Glutamatergic neuron (in vitro differentiated cells): ENCODE results near the gene STRBP. TPM values are rescaled to one million over a fixed set of nuclear protein-coding genes. Genes with fewer than 3 reads are reported as not detected.

Experiments
- DNase-seq: peaks from one replicate; pipeline ENCODE4 v3.0.0; 2022
- H3K27ac Mint-ChIP-seq: one replicate; pipeline ENCODE4 v1.8.0; 2020; ENCODE audit warnings: mild to moderate bottlenecking, mixed read lengths, inconsistent platforms; ENCODE audit not compliant: unreplicated experiment
- H3K27me3 Mint-ChIP-seq: one replicate; pipeline ENCODE4 v1.8.0; 2020; ENCODE audit warnings: mild to moderate bottlenecking, moderate library complexity, mixed read lengths, inconsistent platforms; ENCODE audit not compliant: unreplicated experiment
- H3K36me3 Mint-ChIP-seq: one replicate; pipeline ENCODE4 v1.8.0; 2020; ENCODE audit warnings: mild to moderate bottlenecking, mixed read lengths, inconsistent platforms; ENCODE audit not compliant: unreplicated experiment
- H3K4me1 Mint-ChIP-seq: one replicate; pipeline ENCODE4 v1.8.0; 2020; ENCODE audit warnings: mild to moderate bottlenecking, low read depth, mixed read lengths, inconsistent platforms; ENCODE audit not compliant: unreplicated experiment
- H3K4me3 Mint-ChIP-seq: one replicate; pipeline ENCODE4 v1.8.0; 2020; ENCODE audit warnings: mild to moderate bottlenecking, mixed read lengths, inconsistent platforms; ENCODE audit not compliant: unreplicated experiment
- H3K9me3 Mint-ChIP-seq: one replicate; pipeline ENCODE4 v1.8.0; 2020; ENCODE audit warnings: mild to moderate bottlenecking, moderate library complexity, mixed read lengths, inconsistent platforms; ENCODE audit not compliant: unreplicated experiment
- CTCF ChIP-seq: fragments of 200-600 bp; sonication (generic); IDR thresholded peaks from one replicate; pipeline ENCODE4 v1.5.0; 2021; ENCODE audit not compliant: partially characterized antibody, unreplicated experiment
- total RNA-seq: library from RNA; stranded (reverse); fragmentation: NEBNext Ultra II Directional; extraction: Animal tissue kit (Norgen Biotek cat#: 25700); gene quantifications from one replicate; pipeline ENCODE4 v1.2.1, GENCODE V29; 2021; ENCODE audit not compliant: unreplicated experiment

Gene STRBP
- total RNA-seq, 1 donor from 2014 or later, result 111 TPM

- no peaks in the 10 kb centered on the region for H3K36me3 Mint-ChIP-seq
- no peaks in the 10 kb centered on the region for H3K27me3 Mint-ChIP-seq
- H3K4me1 Mint-ChIP-seq, result no peaks in the 10 kb centered on the region
- TF ChIP-seq CTCF, result no peak
- H3K4me3 Mint-ChIP-seq, result no peak overlapping the region
- H3K27ac Mint-ChIP-seq, result no peak overlapping the region
- DNase-seq, result no peak
- no peaks in the 10 kb centered on the region for H3K9me3 Mint-ChIP-seq
These were observed 111.2 kb downstream of the STRBP start for GRCh38 chr9:123157221-123157620.

- H3K36me3 Mint-ChIP-seq, result no peaks in the 10 kb centered on the region
- TF ChIP-seq CTCF, result no peak
- H3K4me3 Mint-ChIP-seq, result no peak overlapping the region
- DNase-seq, result no peak
- H3K27me3 Mint-ChIP-seq, result no peaks in the 10 kb centered on the region
- H3K9me3 Mint-ChIP-seq, result no peaks in the 10 kb centered on the region
- no peak overlapping the region for H3K27ac Mint-ChIP-seq
- no peaks in the 10 kb centered on the region for H3K4me1 Mint-ChIP-seq
These were observed 117.5 kb downstream of the STRBP start for GRCh38 chr9:123150708-123151503.

- no peaks in the 10 kb centered on the region for H3K36me3 Mint-ChIP-seq
- no peak for TF ChIP-seq CTCF
- H3K4me3 Mint-ChIP-seq, result no peak overlapping the region
- DNase-seq, result no peak
- no peaks in the 10 kb centered on the region for H3K9me3 Mint-ChIP-seq
- no peak overlapping the region for H3K27ac Mint-ChIP-seq
- H3K27me3 Mint-ChIP-seq, result no peaks in the 10 kb centered on the region
- no peaks in the 10 kb centered on the region for H3K4me1 Mint-ChIP-seq
These were observed 119.3 kb downstream of the STRBP start for GRCh38 chr9:123149067-123149466.

- H3K36me3 Mint-ChIP-seq, result no peaks in the 10 kb centered on the region
- H3K27me3 Mint-ChIP-seq, result no peaks in the 10 kb centered on the region
- H3K4me1 Mint-ChIP-seq, result peaks cover 3% of the 10 kb centered on the region
- TF ChIP-seq CTCF, result no peak
- no peak overlapping the region for H3K4me3 Mint-ChIP-seq
- no peak for DNase-seq
- no peak overlapping the region for H3K27ac Mint-ChIP-seq
- H3K9me3 Mint-ChIP-seq, result no peaks in the 10 kb centered on the region
These were observed 130.2 kb downstream of the STRBP start for GRCh38 chr9:123138163-123138562.

- TF ChIP-seq CTCF, result no peak
- H3K27me3 Mint-ChIP-seq, result no peaks in the 10 kb centered on the region
- no peaks in the 10 kb centered on the region for H3K9me3 Mint-ChIP-seq
- H3K4me3 Mint-ChIP-seq, result no peak overlapping the region
- no peak overlapping the region for H3K27ac Mint-ChIP-seq
- DNase-seq, result no peak
- peaks cover 3% of the 10 kb centered on the region for H3K4me1 Mint-ChIP-seq
- H3K36me3 Mint-ChIP-seq, result no peaks in the 10 kb centered on the region
These were observed 133.0 kb downstream of the STRBP start for GRCh38 chr9:123135430-123135829.
